IPS-20b (cell line): ENCODE data around the gene KLHDC7B.
"Not testable (repeated sequence)": the region's sequence is repeated elsewhere in the genome, so short reads cannot be mapped to it uniquely, and the experiment has no call there.

Experiments used
- H3K27ac ChIP-seq: one replicate; pipeline ENCODE4 v1.5.1; 2013; ENCODE audit warnings: low read length
- H3K27me3 ChIP-seq: 2 replicates; pipeline ENCODE4 v1.6.1; 2013; ENCODE audit warnings: mild to moderate bottlenecking, low read length, inconsistent platforms; ENCODE audit not compliant: insufficient read depth
- H3K36me3 ChIP-seq: 2 replicates; pipeline ENCODE4 v1.6.1; 2013; ENCODE audit warnings: low read depth, mild to moderate bottlenecking, inconsistent platforms, low read length, moderate library complexity; ENCODE audit not compliant: insufficient read depth
- H3K4me1 ChIP-seq: 2 replicates; pipeline ENCODE4 v1.6.1; 2013; ENCODE audit warnings: mild to moderate bottlenecking, control low read depth, inconsistent platforms, low read length, moderate library complexity; ENCODE audit not compliant: insufficient read depth
- H3K4me3 ChIP-seq: 2 replicates; pipeline ENCODE4 v1.5.1; 2013; ENCODE audit warnings: mild to moderate bottlenecking, low read length, inconsistent platforms
- H3K9ac ChIP-seq: 2 replicates; pipeline ENCODE4 v1.6.1; 2013; ENCODE audit warnings: low read depth, mild to moderate bottlenecking, inconsistent platforms, low read length, moderate library complexity
- H3K9me3 ChIP-seq: 2 replicates; pipeline ENCODE4 v1.6.1; 2013; ENCODE audit warnings: mild to moderate bottlenecking, low read depth, low read length, inconsistent platforms; ENCODE audit not compliant: insufficient read depth

Gene KLHDC7B

DNA sequence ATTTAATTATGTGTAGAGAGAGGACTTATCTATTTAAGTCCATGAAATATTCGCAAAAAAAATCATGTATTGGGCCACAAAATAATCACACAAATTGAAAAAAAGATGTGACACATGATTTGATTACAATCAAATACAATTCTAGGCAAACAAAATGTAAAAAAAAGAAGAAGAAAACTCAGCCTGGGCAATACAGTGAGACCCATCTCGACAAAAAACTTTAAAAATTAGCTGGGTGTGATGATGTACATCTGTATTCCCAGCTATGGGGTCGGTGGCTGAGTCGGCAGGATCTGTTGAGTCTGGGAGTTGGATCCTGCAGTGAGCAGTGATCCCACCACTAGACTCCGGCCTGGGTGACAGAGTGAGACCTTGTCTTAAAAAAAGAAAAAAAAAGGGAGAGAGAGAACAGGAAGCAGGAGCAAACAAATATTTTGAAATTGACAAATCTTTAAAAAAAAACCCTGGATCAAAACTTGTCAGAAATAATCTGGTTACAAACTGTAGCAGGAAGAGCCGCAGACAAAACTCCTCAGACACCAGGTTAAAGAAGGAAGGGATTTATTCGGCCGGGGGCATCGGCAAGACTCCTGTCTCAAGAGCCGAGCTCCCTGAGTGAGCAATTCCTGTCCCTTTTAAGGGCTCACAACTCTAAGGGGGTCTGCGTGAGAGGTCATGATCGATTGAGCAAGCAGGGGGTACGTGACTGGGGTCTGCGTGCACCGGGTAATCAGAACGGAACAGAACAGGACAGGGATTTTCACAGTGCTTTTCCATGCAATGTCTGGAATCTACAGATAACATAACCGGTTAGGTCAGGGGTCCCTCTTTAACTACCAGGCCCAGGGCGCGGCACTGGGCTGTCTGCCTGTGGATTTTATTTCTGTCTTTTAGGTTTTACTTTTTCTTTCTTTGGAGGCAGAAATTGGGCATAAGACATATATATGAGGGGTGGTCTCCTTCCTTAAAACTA lies 12.6 kb upstream of the KLHDC7B start:
- Histone ChIP-seq H3K36me3 (no peaks in the 10 kb centered on the region), H3K4me1 (no peaks in the 10 kb centered on the region; the same call in 1 of the 2 replicates), H3K9me3 (no peaks in the 10 kb centered on the region), H3K27me3 (peaks cover 66% of the 10 kb centered on the region), H3K27ac (no peak overlapping the region), H3K9ac (no peak overlapping the region), H3K4me3 (no peak overlapping the region)

DNA sequence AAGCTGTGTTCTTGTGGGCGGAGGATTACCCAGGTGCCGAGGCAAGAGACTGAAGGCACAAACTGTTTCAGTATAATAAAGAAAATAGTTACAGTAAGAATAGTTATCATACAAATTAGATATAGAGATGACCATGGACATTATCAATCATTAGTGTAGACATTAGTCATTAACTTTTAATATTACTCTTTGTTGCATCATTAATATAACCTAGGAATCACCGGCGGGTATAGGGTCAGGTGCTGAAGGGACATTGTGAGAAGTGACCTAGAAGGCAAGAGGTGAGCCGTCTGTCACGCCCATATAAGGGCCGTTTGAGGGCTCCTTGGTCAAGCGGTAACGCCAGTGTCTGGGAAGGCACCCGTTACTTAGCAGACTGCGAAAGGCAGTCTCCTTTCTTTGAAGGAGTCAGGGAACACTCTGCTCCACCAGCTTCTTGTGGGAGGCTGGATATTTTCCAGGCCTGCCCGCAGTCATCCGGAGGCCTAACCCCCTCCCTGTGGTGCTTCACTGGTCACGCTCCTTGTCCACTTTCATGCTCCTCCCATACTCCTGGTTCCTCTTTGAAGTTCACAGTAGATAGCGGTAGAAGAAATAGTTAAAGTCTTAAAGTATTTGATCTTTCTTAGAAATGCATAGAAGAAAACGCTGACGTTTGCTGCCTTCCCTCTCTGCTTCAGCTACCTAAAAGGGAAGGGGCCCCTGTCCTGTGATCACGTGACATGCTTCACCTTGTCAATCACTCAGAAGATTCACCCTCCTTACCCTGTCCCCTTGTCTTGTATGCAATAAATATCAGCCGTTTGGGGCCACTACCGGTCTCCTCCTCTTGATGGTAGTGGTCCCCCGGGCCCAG lies 11.6 kb upstream of the KLHDC7B start:
- H3K27me3 ChIP-seq, result peaks cover 56% of the 10 kb centered on the region
- not testable (repeated sequence) for H3K36me3 ChIP-seq, H3K4me1 ChIP-seq, H3K9me3 ChIP-seq, H3K4me3 ChIP-seq, H3K27ac ChIP-seq, H3K9ac ChIP-seq

DNA sequence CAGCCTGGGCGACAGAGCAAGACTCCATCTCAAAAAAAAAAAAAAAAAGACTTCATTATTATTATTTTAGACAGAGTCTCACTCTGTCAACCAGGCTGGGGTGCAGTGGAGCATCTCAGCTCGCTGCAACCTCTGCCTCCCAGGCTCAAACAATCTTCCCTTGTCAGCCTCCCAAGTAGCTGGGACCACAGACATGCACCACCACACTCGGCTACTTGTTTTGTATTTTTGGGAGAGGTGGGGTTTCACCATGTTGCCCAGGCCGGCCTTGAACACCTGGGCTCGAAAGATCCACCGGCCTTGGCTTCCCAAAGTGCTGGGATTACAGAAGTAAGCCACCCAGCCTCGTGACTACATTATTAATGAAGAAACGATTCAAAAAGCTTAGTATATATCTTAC lies 10.6 kb upstream of the KLHDC7B start:
- H3K9ac ChIP-seq, result no peak overlapping the region
- H3K4me1 ChIP-seq, result no peaks in the 10 kb centered on the region; the same call in 1 of the 2 replicates
- H3K27ac ChIP-seq, result no peak overlapping the region
- no peaks in the 10 kb centered on the region for H3K36me3 ChIP-seq
- no peak overlapping the region for H3K4me3 ChIP-seq
- H3K27me3 ChIP-seq, result peaks cover 46% of the 10 kb centered on the region
- no peaks in the 10 kb centered on the region for H3K9me3 ChIP-seq

DNA sequence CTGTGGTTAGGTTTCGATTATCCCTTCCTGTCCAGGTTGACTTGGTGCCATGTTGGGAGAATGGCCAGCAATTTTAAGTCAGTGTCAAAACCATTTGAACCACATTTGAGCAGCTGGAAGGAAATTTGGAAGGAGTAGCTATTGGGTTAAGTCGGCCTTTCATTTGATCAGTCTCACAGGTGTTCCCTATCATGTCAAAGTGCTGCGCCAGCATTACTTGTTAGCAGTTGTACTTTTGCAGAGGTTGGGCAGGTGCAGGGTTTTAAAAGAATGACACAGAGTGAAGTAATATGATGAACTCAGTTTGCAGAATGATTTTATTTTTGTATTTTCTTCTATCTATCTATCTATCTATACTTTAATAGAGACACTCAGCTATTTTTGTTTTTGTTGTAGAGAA lies 9.5 kb upstream of the KLHDC7B start:
- H3K9ac ChIP-seq, result no peak overlapping the region
- no peak overlapping the region for H3K27ac ChIP-seq
- H3K4me3 ChIP-seq, result no peak overlapping the region
- no peaks in the 10 kb centered on the region; the same call in 1 of the 2 replicates for H3K4me1 ChIP-seq
- H3K9me3 ChIP-seq, result no peaks in the 10 kb centered on the region
- no peaks in the 10 kb centered on the region for H3K36me3 ChIP-seq
- H3K27me3 ChIP-seq, result peaks cover 34% of the 10 kb centered on the region

- Histone ChIP-seq H3K9ac (no peak overlapping the region), H3K27ac (no peak overlapping the region), H3K27me3 (peaks cover 19% of the 10 kb centered on the region), H3K9me3 (no peaks in the 10 kb centered on the region), H3K36me3 (no peaks in the 10 kb centered on the region), H3K4me1 (no peaks in the 10 kb centered on the region), H3K4me3 (no peak overlapping the region)
These were observed 7.9 kb upstream of the KLHDC7B start for GRCh38 chr22:50537765-50538164.

- Histone ChIP-seq H3K4me3 (no peak overlapping the region), H3K27ac (no peak overlapping the region), H3K4me1 (no peaks in the 10 kb centered on the region; the same call in 1 of the 2 replicates), H3K9me3 (no peaks in the 10 kb centered on the region), H3K9ac (no peak overlapping the region), H3K27me3 (peaks cover 27% of the 10 kb centered on the region), H3K36me3 (no peaks in the 10 kb centered on the region)
These were observed 5.3 kb upstream of the KLHDC7B start for GRCh38 chr22:50540381-50540780.

- not testable (repeated sequence) for H3K27ac ChIP-seq, H3K9me3 ChIP-seq, H3K36me3 ChIP-seq, H3K4me1 ChIP-seq, H3K9ac ChIP-seq, H3K4me3 ChIP-seq
- H3K27me3 ChIP-seq, result peaks cover 33% of the 10 kb centered on the region
These were observed 4.1 kb upstream of the KLHDC7B start for GRCh38 chr22:50541667-50542026.

GRCh38 chr22:50542416-50542927 lies 3.2 kb upstream of the KLHDC7B start:
- H3K4me3 ChIP-seq, result no peak overlapping the region
- H3K4me1 ChIP-seq, result no peaks in the 10 kb centered on the region; the same call in 1 of the 2 replicates
- no peak overlapping the region for H3K27ac ChIP-seq
- no peaks in the 10 kb centered on the region for H3K36me3 ChIP-seq
- no peaks in the 10 kb centered on the region for H3K9me3 ChIP-seq
- H3K27me3 ChIP-seq, result peaks cover 31% of the 10 kb centered on the region
- no peak overlapping the region for H3K9ac ChIP-seq

DNA sequence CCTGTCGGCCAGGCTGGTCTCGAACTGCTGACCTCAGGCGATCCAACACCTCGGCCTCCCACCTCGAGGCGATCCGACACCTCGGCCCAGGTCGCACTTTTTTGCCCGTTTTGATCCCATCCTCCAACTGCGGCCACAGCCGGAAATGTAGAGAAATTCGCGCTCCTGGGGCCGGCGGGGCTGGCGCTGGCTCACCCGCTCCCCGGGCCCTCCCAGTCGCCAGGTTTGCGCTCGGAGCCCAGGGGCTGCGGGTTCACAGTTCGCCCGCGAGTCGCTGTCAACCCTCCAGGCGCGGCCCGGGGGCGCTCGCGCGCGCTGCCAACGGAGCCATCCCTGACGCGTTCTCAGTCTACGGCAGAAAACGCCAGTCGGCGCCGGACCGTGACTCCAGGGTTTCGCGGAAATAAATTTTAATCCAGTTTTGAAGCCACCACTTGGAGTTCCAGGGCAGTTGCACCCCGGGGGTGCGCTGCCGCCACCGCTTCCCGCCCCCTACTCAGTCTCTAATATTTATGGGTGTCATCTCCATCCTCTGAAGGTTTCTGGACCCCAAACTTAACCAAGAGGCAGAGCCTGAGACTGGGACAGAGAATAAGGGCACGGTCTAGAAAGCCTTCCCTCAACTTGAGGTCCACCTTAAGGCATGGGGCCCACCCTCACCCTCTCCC lies 1.5 kb upstream of the KLHDC7B start:
- Histone ChIP-seq H3K4me3 (peak overlapping the region; percentile 41; the same call in 1 of the 2 replicates), H3K27ac (no peak overlapping the region), H3K4me1 (no peaks in the 10 kb centered on the region; the same call in 1 of the 2 replicates)

DNA sequence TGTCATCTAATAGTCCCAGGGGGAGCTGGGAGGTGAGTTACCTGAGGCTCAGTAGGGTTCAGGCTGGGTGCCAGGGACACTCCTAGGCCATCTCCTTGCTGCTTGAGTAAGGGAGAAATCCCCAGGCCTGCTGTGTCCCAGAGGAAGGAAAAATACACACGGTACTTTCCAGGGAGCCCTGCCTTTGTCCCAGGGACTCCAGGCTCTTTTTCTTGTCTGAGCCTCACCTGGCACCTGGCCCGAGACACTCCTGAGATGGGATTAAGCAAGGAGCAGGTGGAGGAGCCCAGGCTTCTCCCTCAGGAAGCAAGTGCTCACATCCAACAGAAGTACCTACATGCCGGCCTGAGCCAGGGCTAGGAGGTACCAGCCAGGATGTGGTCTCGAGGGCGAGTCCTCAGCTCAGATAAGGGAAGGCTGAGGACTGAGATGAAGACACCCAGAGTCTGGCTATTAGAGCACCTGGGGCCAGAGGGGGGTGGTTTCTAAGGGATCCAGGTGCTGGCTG lies 899 bp upstream of the KLHDC7B start:
- no peak overlapping the region for H3K27ac ChIP-seq

More for the DNA sequence above, 1.5 kb upstream of the KLHDC7B start:
- peaks cover 26% of the 10 kb centered on the region for H3K27me3 ChIP-seq
- H3K36me3 ChIP-seq, result no peaks in the 10 kb centered on the region
- no peaks in the 10 kb centered on the region for H3K9me3 ChIP-seq
- no peak overlapping the region for H3K9ac ChIP-seq

More for the DNA sequence above, 899 bp upstream of the KLHDC7B start:
- H3K9ac ChIP-seq, result no peak overlapping the region
- no peaks in the 10 kb centered on the region; the same call in 1 of the 2 replicates for H3K4me1 ChIP-seq
- H3K27me3 ChIP-seq, result peaks cover 26% of the 10 kb centered on the region
- H3K9me3 ChIP-seq, result no peaks in the 10 kb centered on the region
- no peaks in the 10 kb centered on the region for H3K36me3 ChIP-seq
- no peak overlapping the region for H3K4me3 ChIP-seq
